Endothelial cell of umbilical vein (primary cell): Measurements from ENCODE around the gene TBC1D9B. TPM values are rescaled to one million over a fixed set of nuclear protein-coding genes. Genes with fewer than 3 reads are reported as not detected.

Experiments used
- polyA plus RNA-seq, 4 experiments: library from polyadenylated mRNA; depleted of rRNA in 3 of 4; stranded (reverse) in 3 of 4; unstranded in 1 of 4; fragments of >200 nt; gene quantifications; 2 replicates each; pipeline versions ENCODE4 v1.2.1 to v1.2.3, GENCODE V29; 2011 to 2012; ENCODE audit warnings: missing spikeins in 1 of 4
- small RNA-seq: library from RNA; depleted of rRNA; stranded (forward); fragments of <200 nt; gene quantifications from one replicate; pipeline ENCODE3, GENCODE V24; 2012; ENCODE audit warnings: low replicate concordance, low read depth; ENCODE audit not compliant: insufficient read depth, insufficient read length
- total RNA-seq: library from RNA; stranded (reverse); gene quantifications from 2 replicates; pipeline ENCODE4 v1.2.3, GENCODE V29; 2021

The TBC1D9B gene
- total and polyA plus RNA-seq, 2 donors (not counting 3 experiments of a cell fraction or from before 2014, with no cell fraction given) = 82.8 to 150 TPM

Small RNA genes within 50 kb of the gene (small RNA-seq; reads per million reads assigned to genes)
- not detected for gene RF00019

Other genes with a start within 250 kb of the TBC1D9B start
- not detected in 2 replicates for gene CBY3, start 226.9 kb downstream of the TBC1D9B start, total RNA-seq
- not detected in 2 replicates for gene CBY3, start 226.9 kb downstream of the TBC1D9B start, polyA plus RNA-seq
- gene CANX, start 208.9 kb downstream of the TBC1D9B start, total RNA-seq = 854 and 986 TPM in 2 replicates
- 156 and 193 TPM in 2 replicates for gene CANX, start 208.9 kb downstream of the TBC1D9B start, polyA plus RNA-seq
- 29.0 and 30.1 TPM in 2 replicates for gene MAML1, start 175.1 kb downstream of the TBC1D9B start, total RNA-seq
- gene MAML1, start 175.1 kb downstream of the TBC1D9B start, polyA plus RNA-seq = 11.7 and 12.4 TPM in 2 replicates
- gene LTC4S, start 113.9 kb downstream of the TBC1D9B start, total RNA-seq = 0.88 and 0.95 TPM in 2 replicates
- gene LTC4S, start 113.9 kb downstream of the TBC1D9B start, polyA plus RNA-seq = 6.3 and 14.1 TPM in 2 replicates
- 226 and 243 TPM in 2 replicates for gene MGAT4B, start 101.0 kb downstream of the TBC1D9B start, total RNA-seq
- 243 and 300 TPM in 2 replicates for gene MGAT4B, start 101.0 kb downstream of the TBC1D9B start, polyA plus RNA-seq
- 316 and 346 TPM in 2 replicates for gene SQSTM1, start 87.0 kb downstream of the TBC1D9B start, total RNA-seq
- 293 and 302 TPM in 2 replicates for gene SQSTM1, start 87.0 kb downstream of the TBC1D9B start, polyA plus RNA-seq
- gene MRNIP, start 49.1 kb downstream of the TBC1D9B start, total RNA-seq = 17.6 and 19.1 TPM in 2 replicates
- gene MRNIP, start 49.1 kb downstream of the TBC1D9B start, polyA plus RNA-seq = 16.4 and 17.1 TPM in 2 replicates
- 43.0 and 44.0 TPM in 2 replicates for gene RNF130, start 163.9 kb upstream of the TBC1D9B start, total RNA-seq
- 43.1 and 45.2 TPM in 2 replicates for gene RNF130, start 163.9 kb upstream of the TBC1D9B start, polyA plus RNA-seq